Spleen (tissue), 11 donors: ENCODE results near the gene SAMD8. TPM values are rescaled to one million over a fixed set of nuclear protein-coding genes. Genes with fewer than 3 reads are reported as not detected.

Source experiments
- DNase-seq: peaks from one replicate; pipeline ENCODE4 v3.0.0-alpha.2; 2020
- H3K27ac ChIP-seq, 8 donors: fragments of 200-600 bp; sonication (generic) in 7 of 8; 1 replicate in 4 of 8; 2 replicates in 4 of 8; pipeline versions ENCODE4 v1.5.0 to v1.8.0; 2016 to 2021; ENCODE audit warnings: inconsistent platforms in 4 of 8, mild to moderate bottlenecking in 4 of 8, moderate library complexity in 1 of 8
- H3K27me3 ChIP-seq, 7 donors: fragments of 200-600 bp; sonication (generic) in 6 of 7; replicated peaks in 1 of 7; 1 replicate in 4 of 7; 2 replicates in 3 of 7; pipeline versions ENCODE4 v1.5.0 to v1.8.0; 2016 to 2021; ENCODE audit warnings: inconsistent platforms in 3 of 7, mild to moderate bottlenecking in 1 of 7
- H3K36me3 ChIP-seq, 6 donors: fragments of 200-600 bp; sonication (generic) in 5 of 6; 1 replicate in 4 of 6; 2 replicates in 2 of 6; pipeline versions ENCODE4 v1.5.0 to v1.8.0; 2016 to 2021; ENCODE audit warnings: inconsistent platforms in 2 of 6
- H3K4me1 ChIP-seq, 6 donors: fragments of 200-600 bp; sonication (generic) in 5 of 6; 1 replicate in 3 of 6; 2 replicates in 3 of 6; pipeline versions ENCODE4 v1.5.0 to v1.8.0; 2016 to 2021; ENCODE audit warnings: inconsistent platforms in 3 of 6
- H3K4me3 ChIP-seq, 8 donors: fragments of 200-600 bp; sonication (generic) in 7 of 8; 1 replicate in 4 of 8; 2 replicates in 4 of 8; pipeline versions ENCODE4 v1.5.0 to v1.8.0; 2016 to 2021; ENCODE audit warnings: inconsistent platforms in 4 of 8, mild to moderate bottlenecking in 4 of 8, moderate library complexity in 2 of 8
- H3K9me3 ChIP-seq, 8 donors: fragments of 200-600 bp; sonication (generic) in 7 of 8; 1 replicate in 4 of 8; 2 replicates in 4 of 8; pipeline versions ENCODE4 v1.5.0 to v1.8.0; 2016 to 2021; ENCODE audit warnings: inconsistent platforms in 4 of 8
- POLR2A ChIP-seq, 3 donors: fragments of 450-650 bp; IDR thresholded peaks; one replicate each; pipeline ENCODE4 v1.5.1; 2017; ENCODE audit warnings: antibody characterized with exemption in 3 of 3, mild to moderate bottlenecking in 1 of 3
- POLR2AphosphoS5 ChIP-seq, 3 donors: sonication (generic); formaldehyde crosslinking; IDR thresholded peaks; one replicate each; pipeline ENCODE4 v1.5.1; 2017; ENCODE audit warnings: antibody characterized with exemption in 3 of 3
- WGBS, 5 donors: extraction: QIAGEN DNeasy Blood & Tissue Kit in 3 of 5; methylation state at CpG; one replicate each; pipeline versions ENCODE4 v1.1.5 to v1.1.7; 2013 to 2018; 5-methylcytosine and 5-hydroxymethylcytosine counted together
- intact Hi-C: fragments of 100-400 bp; cut with DNase I; formaldehyde crosslinking; loops from one replicate; pipeline ENCODE4 v1.15.0; 2023; ENCODE audit warnings: low total_unique reads
- polyA plus RNA-seq, 3 donors: library from polyadenylated mRNA; stranded (reverse); fragments of 200-250 nt; gene quantifications; one replicate each; pipeline ENCODE4 v1.2.1, GENCODE V29; 2013
- total RNA-seq, 7 donors: library from RNA; depleted of rRNA in 3 of 7; stranded (reverse); fragments of >200 nt in 3 of 7; fragmentation: NEBNext Ultra II Directional in 4 of 7; extraction: Animal tissue kit (Norgen Biotek cat#: 25700) in 4 of 7; gene quantifications; one replicate each; pipeline versions ENCODE4 v1.1.0 to v1.2.1, GENCODE V29; 2016 to 2021
- TF ChIP-seq, protein P1 (sequence below), 11 experiments: fragments of 200-600 bp in 7 of 11; fragments of 450-650 bp in 4 of 11; sonication (generic) in 4 of 11; IDR thresholded peaks in 8 of 11; conservative IDR thresholded peaks in 3 of 11; 1 replicate in 7 of 11; 2 replicates in 4 of 11; pipeline versions ENCODE4 v1.4.0 to v1.8.0; 2016 to 2021; ENCODE audit warnings: antibody characterized with exemption in 11 of 11, inconsistent platforms in 4 of 11, mild to moderate bottlenecking in 1 of 11
- donor health status: healthy with polysubstance abuse.
- donor health status: DM: no; HTN: no; CAD: no; lungs with moderate emphysema.
- donor health status: DM: no; HTN: no; CAD: no.
- donor health status: Bipolar disorder and iron deficiency.
- donor health status: healthy.
- donor health status: DM: no; HTN: no; CAD: no.
- donor health status: DM: yes; HTN: yes; CAD: no.

Gene SAMD8
- total and polyA plus RNA-seq, 10 donors, result 4.1 to 35.1 (median 25.2) TPM

DNA sequence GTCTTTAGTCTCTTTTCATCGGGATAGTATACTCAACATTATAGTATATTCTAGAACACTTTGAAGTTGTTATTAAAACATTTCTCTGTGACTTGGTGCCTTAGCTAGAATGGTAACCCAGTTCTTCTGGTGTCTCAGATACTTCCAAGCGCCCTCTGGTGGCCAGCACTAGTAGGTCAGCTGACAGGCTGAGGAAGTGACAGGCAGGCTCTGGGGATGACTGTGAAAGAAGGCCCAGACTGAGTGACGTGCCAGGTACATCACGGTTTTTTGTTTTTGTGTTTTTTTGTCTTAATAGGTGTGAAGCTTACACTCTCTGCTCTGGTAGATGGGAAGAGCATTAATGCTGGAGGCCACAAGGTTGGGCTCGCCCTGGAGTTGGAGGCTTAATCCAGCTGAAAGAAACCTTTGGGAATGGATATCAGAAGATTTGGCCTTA, 119.2 kb downstream of the SAMD8 start:
- WGBS, 5 donors, result 22 to 26% (median 24%) methylated on average over 5 of the region's 5 CpGs
- TF ChIP-seq POLR2A (IDR thresholded peaks at IDR 0.05) (no peak), POLR2AphosphoS5 (IDR thresholded peaks at IDR 0.05) (peak in 1 of 3 donors; percentile 75)
- TF ChIP-seq, protein P1, sequence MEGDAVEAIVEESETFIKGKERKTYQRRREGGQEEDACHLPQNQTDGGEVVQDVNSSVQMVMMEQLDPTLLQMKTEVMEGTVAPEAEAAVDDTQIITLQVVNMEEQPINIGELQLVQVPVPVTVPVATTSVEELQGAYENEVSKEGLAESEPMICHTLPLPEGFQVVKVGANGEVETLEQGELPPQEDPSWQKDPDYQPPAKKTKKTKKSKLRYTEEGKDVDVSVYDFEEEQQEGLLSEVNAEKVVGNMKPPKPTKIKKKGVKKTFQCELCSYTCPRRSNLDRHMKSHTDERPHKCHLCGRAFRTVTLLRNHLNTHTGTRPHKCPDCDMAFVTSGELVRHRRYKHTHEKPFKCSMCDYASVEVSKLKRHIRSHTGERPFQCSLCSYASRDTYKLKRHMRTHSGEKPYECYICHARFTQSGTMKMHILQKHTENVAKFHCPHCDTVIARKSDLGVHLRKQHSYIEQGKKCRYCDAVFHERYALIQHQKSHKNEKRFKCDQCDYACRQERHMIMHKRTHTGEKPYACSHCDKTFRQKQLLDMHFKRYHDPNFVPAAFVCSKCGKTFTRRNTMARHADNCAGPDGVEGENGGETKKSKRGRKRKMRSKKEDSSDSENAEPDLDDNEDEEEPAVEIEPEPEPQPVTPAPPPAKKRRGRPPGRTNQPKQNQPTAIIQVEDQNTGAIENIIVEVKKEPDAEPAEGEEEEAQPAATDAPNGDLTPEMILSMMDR (IDR thresholded peaks at IDR 0.05 in 8 of 11, conservative IDR thresholded peaks at IDR 0.05 in 3 of 11), result peak; percentile 88 to 97 (median 94)
- peak overlapping the region in 5 of 8 donors; percentile 37 to 65 (median 61) for H3K27ac ChIP-seq
- no peaks in the 10 kb centered on the region for H3K9me3 ChIP-seq
- H3K27me3 ChIP-seq, result no peaks in the 10 kb centered on the region
- H3K4me3 ChIP-seq, result no peak overlapping the region
- H3K36me3 ChIP-seq, result peaks cover 0 to 78% (median 52%) of the 10 kb centered on the region in 6 donors
- intact Hi-C loops, result loop anchor here (5.0 to 10.0 kb wide), 3 partner anchors 46 to 986 kb away; partner anchors contain the start of gene SAMD8
- peak; percentile 98 for DNase-seq
- H3K4me1 ChIP-seq, result peaks cover 15 to 75% (median 50%) of the 10 kb centered on the region in 6 donors

Other genes starting within 250 kb of the SAMD8 start
- 100 to 1,000 TPM in 3 of 7 donors, 10 to 100 TPM in 4; 67.8 to 108 (median 94.4) TPM for gene VDAC2, start 99.1 kb downstream of the SAMD8 start, total RNA-seq
- 10 to 100 TPM; 62.0 to 81.9 (median 78.7) TPM for gene VDAC2, start 99.1 kb downstream of the SAMD8 start, polyA plus RNA-seq
- gene COMTD1, start 124.3 kb downstream of the SAMD8 start, total RNA-seq, result 10 to 100 TPM; 14.2 to 26.3 (median 18.0) TPM
- 10 to 100 TPM; 32.9 to 57.4 (median 36.0) TPM for gene COMTD1, start 124.3 kb downstream of the SAMD8 start, polyA plus RNA-seq